ENCODE results near the gene JPH2.

The JPH2 gene

DNA sequence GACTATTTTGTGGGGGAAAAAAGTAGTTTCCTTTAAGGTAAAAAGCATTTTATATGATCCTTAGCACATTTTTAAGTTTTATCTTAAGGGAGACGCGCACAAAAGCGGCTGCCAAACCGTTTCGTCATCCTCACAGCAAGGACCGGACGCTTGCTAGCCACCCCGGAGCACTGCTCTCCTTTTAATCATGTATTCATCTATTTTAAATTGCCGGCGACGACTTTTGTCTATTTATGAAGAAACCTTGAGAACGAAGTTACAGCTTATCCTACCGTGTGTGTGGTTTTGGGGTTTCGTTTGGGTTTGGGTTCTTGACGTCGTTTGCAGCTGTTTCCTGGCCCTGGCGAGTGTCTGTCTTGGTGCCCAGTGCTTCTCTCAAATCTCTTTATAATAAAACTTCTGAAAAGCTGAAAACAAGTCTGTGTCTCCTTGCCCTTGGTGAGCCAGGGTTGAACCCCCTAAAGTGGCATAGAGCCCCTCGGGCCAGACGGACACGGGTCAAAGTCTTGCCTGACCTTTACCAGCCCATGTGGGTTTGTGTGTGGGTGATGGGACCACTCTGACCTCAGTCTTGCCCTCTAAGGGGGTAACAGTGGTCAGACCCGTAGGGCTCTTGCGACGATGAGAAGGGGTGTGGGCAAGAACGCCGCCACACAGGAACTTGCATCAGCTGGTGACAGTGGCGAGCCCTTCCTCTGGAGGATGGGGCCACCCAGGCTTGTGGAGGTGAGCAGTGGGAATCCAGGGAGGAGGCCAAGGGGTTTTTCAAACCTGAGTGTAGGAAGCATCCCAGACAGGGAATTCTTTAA lies 117.6 kb downstream of the JPH2 start:
- Histone ChIP-seq H3K27ac (peak overlapping the region; percentile 99), H3K9ac (peak overlapping the region; percentile 90), H4K20me1 (ENCODE audit: insufficient read depth) (no peaks in the 10 kb centered on the region), H3K4me1 (ENCODE audit: low read depth, poor library complexity, severe bottlenecking) (peaks cover 69% of the 10 kb centered on the region), H2AFZ (ENCODE audit: low read depth) (peak overlapping the region; percentile 10; the same call in 1 of the 2 replicates), H3K79me2 (ENCODE audit: insufficient read depth, low read depth) (no peaks in the 10 kb centered on the region), H3K4me3 (IDR thresholded peaks at IDR 0.05; ENCODE audit: insufficient read depth, low read depth, low read length) (peak overlapping the region; percentile 72), H3K36me3 (ENCODE audit: insufficient read depth) (no peaks in the 10 kb centered on the region), H3K4me2 (peak overlapping the region; percentile 94), H3K27me3 (ENCODE audit: insufficient read depth, low read depth) (no peaks in the 10 kb centered on the region)
- TF ChIP-seq, protein P1, sequence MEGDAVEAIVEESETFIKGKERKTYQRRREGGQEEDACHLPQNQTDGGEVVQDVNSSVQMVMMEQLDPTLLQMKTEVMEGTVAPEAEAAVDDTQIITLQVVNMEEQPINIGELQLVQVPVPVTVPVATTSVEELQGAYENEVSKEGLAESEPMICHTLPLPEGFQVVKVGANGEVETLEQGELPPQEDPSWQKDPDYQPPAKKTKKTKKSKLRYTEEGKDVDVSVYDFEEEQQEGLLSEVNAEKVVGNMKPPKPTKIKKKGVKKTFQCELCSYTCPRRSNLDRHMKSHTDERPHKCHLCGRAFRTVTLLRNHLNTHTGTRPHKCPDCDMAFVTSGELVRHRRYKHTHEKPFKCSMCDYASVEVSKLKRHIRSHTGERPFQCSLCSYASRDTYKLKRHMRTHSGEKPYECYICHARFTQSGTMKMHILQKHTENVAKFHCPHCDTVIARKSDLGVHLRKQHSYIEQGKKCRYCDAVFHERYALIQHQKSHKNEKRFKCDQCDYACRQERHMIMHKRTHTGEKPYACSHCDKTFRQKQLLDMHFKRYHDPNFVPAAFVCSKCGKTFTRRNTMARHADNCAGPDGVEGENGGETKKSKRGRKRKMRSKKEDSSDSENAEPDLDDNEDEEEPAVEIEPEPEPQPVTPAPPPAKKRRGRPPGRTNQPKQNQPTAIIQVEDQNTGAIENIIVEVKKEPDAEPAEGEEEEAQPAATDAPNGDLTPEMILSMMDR (conservative IDR thresholded peaks at IDR 0.05; ENCODE audit: low read depth, low read length): no peak

DNA sequence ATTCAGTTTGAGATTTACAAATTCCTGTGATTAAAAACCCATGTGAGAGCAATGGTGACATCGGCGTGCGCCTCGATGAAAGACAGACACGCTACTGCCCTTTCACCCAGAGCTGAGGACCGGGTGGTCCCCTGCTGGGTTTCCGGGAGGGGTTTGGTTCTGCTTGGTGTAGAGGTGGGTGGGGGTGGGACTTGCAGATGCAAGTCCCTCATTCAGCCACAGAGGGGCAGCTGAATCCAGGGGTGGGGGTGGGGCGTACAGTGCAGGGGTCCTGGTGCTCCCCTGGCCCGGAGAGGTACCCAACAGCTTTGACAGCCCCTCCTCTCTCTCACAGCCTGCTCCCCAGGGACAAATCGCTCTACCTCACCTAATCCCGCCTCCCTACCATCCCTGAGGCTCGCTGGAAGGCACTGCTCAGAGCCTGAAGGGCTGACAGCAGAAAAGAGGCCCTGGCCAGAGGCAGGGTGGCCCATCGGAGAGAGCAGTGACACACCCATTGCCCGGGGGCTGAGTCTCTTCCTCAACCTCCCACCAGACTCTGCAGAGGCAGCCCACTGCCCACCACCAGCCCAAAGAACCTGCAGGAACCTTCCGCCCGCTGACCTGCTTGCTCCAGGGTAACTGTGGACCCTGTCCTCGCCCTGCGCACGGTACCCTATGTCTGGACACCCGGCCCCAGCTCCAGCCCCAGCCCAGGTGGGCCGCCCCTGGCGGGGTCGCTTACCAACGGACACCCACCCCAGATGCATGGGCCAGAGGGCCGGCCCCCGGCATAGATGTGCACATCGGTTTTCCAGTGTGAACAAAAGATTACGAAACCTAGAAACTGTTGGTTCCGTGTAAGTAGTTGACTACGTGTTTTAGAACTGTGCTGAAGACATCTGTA lies 118.4 kb downstream of the JPH2 start:
- Histone ChIP-seq H3K4me3 (IDR thresholded peaks at IDR 0.05; ENCODE audit: insufficient read depth, low read depth, low read length) (peak overlapping the region; percentile 72), H3K4me2 (peak overlapping the region; percentile 94), H3K4me1 (ENCODE audit: low read depth, poor library complexity, severe bottlenecking) (peaks cover 68% of the 10 kb centered on the region), H3K79me2 (ENCODE audit: insufficient read depth, low read depth) (no peaks in the 10 kb centered on the region), H3K27me3 (ENCODE audit: insufficient read depth, low read depth) (no peaks in the 10 kb centered on the region), H3K36me3 (ENCODE audit: insufficient read depth) (no peaks in the 10 kb centered on the region), H3K27ac (peak overlapping the region; percentile 99), H2AFZ (ENCODE audit: low read depth) (peak overlapping the region; percentile 13; the same call in 1 of the 2 replicates), H3K9ac (peak overlapping the region; percentile 90), H4K20me1 (ENCODE audit: insufficient read depth) (no peaks in the 10 kb centered on the region)
- TF ChIP-seq, protein P1 (conservative IDR thresholded peaks at IDR 0.05; ENCODE audit: low read depth, low read length): no peak; the same call in 1 of the 2 replicates

DNA sequence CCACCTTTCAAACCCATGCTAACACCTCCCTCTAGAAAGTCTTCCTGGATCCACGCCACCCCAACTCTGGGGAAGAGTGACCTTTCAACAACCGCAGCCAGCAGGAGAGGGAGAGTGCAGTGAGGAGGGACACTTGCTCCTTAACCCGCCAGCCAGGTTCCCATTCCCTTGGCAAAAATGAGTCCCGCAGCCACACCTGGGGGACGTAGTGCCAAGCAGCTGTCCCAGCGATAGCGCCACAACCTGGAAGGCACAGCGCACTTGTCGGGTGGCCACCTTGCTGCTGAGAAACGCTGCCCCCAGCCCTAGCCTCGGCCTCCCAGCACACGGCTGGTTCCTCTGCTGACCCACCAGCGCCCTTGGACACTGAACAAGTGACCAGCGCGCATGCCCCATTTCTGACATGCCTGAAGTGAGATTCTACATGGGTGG lies 119.3 kb downstream of the JPH2 start:
- Histone ChIP-seq H4K20me1 (ENCODE audit: insufficient read depth) (no peaks in the 10 kb centered on the region), H3K9ac (peak overlapping the region; percentile 90), H3K27me3 (ENCODE audit: insufficient read depth, low read depth) (no peaks in the 10 kb centered on the region), H3K27ac (peak overlapping the region; percentile 99), H3K79me2 (ENCODE audit: insufficient read depth, low read depth) (no peaks in the 10 kb centered on the region), H2AFZ (ENCODE audit: low read depth) (no peak overlapping the region), H3K4me1 (ENCODE audit: low read depth, poor library complexity, severe bottlenecking) (peaks cover 69% of the 10 kb centered on the region), H3K36me3 (ENCODE audit: insufficient read depth) (no peaks in the 10 kb centered on the region), H3K4me3 (IDR thresholded peaks at IDR 0.05; ENCODE audit: insufficient read depth, low read depth, low read length) (no peak overlapping the region), H3K4me2 (peak overlapping the region; percentile 94)
- TF ChIP-seq, protein P1 (conservative IDR thresholded peaks at IDR 0.05; ENCODE audit: low read depth, low read length): no peak

DNA sequence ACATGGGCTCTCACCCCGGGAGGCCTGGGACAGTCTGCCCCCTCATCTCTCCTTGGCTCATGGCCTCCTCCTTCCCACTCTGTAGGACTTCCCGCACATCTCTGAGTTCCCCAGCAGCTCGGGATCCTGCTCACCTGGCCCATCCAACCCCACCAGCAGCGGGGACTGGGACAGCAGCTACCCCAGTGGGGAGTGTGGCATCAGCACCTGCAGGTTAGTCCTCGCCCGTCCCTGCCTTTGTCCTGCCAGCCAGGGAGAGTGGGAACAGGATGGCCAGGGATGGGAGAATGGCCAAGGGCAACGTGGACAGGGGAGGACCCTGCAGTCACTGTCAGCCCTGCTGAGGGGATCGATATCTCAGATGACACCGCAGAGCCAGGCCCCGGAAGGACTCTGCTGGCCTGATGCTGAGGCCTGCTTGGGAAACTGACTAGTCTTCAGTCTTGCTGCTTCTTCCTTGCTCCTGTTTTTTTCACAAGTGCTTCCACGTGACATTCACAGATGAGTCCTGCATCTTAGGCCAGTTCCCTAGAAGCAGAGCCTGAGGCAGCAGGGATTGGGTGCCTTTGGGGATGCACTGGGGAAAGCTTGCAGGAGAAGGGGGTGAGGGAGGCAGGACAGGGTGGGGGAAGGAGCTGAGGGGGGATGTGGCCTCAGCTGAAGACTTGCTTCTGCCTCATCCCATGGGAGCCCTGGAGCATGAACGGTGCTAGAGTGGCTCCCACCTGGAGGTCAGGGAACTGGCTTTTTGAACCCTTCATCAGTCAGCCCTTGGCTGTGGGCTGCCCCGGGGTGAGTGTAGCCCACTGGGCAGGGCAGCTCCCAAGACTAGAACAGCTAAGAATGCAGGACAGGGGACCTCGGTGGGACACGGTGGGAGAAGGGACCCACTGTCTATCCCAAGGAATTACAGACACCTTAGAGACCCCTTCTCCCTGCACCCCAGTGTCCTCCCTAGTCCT lies 120.1 kb downstream of the JPH2 start:
- no peaks in the 10 kb centered on the region for H4K20me1 ChIP-seq (ENCODE audit: insufficient read depth)
- H3K4me3 ChIP-seq (IDR thresholded peaks at IDR 0.05; ENCODE audit: insufficient read depth, low read depth, low read length): no peak overlapping the region
- TF ChIP-seq, protein P1 (conservative IDR thresholded peaks at IDR 0.05; ENCODE audit: low read depth, low read length): no peak
- no peaks in the 10 kb centered on the region for H3K79me2 ChIP-seq (ENCODE audit: insufficient read depth, low read depth)
- peak overlapping the region; percentile 99 for H3K27ac ChIP-seq
- H3K4me2 ChIP-seq: peak overlapping the region; percentile 94
- H3K27me3 ChIP-seq (ENCODE audit: insufficient read depth, low read depth): no peaks in the 10 kb centered on the region
- H3K9ac ChIP-seq: peak overlapping the region; percentile 90; the same call in 1 of the 2 replicates
- H2AFZ ChIP-seq (ENCODE audit: low read depth): no peak overlapping the region
- H3K36me3 ChIP-seq (ENCODE audit: insufficient read depth): no peaks in the 10 kb centered on the region
- peaks cover 69% of the 10 kb centered on the region for H3K4me1 ChIP-seq (ENCODE audit: low read depth, poor library complexity, severe bottlenecking)
